ENCODE results near the gene NAA80.

NAA80 gene

DNA sequence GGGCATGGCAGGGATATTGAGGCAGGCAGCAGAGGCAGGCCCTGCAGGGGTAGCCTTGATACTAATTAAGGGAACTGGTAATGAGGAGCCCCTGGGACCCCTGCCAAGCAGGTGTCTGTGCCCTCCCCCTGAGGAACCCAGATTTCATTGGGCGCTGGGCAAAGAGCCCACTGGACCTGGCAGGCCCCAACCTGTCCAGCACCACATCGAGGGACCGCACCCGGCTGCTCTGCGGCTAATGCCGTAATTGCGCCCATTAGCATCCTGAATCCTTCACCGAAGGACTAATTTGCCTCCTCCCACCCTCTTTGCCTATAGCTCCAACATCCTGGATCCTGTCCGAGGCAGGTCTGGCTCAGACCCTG, 44.0 kb downstream of the NAA80 start:
- no peak for DNase-seq (ENCODE audit: low read depth)

DNA sequence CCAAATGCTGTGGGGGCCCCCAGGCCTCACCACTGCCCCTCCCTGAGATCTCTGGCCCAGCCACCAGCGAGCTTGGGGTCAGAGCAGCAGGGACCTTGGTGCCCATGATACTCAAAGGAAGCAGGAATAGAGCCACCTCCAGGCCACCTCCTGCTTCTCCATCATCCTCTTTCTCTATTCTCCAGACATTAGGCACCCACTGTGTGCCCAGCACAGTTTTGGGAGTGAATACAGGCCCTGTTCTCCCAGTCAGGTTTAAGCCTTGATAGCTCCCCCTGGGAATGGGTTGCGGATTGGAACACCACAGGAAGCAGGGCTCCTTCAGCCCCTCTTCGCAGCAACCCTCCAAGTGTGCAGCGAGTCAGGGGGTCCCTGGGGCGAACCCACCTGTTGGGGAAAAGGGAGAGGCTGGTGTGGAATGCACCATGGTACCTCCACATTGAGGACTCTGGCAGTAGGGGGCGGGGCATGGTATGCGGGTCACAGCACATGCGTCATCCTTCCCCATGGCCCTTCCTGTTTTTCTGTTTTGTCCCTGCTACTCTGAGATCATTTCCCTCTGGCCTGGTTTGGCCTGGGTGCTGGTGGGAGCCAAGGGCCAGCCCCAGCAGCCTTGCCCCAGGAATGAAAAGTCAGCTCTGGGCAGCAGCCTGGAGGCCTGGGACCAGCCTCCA, 44.5 kb downstream of the NAA80 start:
- DNase-seq (ENCODE audit: low read depth), result no peak

DNA sequence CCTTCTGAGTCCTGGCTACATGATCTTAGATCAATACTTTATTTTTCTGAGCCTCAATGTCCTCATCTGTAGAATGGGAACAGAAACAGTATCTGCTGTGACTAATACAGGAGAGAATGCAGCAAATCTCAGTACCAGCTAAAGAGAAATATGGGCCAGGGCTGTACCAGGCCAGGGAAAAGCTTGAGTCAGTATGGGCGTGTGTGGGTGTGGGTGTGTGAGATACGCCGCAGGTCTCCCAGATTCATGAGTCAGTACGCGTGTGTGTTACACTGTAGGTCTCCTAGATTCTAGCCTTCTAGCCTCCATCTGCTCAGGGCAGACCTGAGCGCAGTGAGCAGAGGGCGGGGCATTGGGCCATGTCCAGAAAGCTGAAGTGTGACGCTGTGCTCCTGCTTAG, 48.0 kb downstream of the NAA80 start:
- DNase-seq (ENCODE audit: low read depth), result peak; percentile 87

DNA sequence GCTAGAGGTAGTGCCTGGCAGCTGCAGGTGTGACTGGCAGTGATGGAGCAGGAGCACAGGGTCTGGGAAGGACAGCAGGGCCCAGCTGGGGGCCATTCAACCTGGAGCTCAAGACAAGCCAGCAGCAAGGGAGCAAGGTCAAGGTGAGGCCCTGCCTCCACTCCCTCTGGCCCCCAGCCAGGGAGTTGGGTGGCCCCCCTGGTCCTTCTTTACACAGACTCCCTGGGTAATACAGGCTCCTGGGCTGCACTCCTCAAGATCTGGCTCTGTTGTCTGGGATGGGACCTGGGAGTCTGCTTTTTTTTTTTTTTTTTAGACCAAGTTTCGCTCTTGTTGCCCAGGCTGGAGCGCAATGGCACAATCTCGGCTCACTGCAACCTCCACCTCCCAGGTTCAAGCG, 48.7 kb downstream of the NAA80 start:
- no peak for DNase-seq (ENCODE audit: low read depth)

DNA sequence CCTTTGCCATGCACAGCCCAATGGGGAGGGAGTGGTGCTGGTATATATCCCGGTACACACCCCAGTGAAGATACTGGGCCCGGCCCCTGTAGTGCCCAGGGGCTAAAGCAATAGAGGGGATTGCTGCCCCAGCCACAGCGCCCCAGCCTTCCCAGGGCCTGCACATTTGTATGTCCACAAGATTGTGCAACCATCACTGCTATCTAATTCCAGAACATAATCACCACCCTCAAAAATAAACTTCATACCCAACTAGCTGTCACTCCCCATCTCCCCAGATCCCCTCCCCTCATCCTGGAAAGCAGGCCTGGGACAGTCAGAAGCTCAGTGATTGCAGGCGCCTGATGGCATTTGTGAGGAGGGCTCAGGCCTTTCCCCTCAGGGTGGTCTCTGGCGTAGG, 49.7 kb downstream of the NAA80 start:
- DNase-seq (ENCODE audit: low read depth), result no peak

DNA sequence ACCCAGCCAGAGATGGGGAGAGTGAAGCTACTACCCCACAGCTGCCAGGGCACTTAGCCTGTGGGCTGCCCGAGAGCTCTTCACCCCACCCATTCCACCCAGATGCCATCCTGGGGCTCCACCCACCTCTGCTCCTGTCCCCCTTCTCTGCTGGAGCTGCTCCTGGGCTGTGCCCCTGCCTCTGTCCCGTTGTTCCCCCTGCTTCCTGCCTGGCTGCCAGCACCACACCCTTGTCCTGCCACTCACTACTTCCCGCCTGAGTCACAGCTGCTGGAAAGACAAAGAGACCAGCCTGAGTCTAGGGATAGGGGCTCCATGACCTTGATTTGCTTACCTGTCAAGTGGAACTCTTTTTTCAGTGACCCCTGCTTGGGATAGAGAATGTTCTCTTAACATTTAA, 50.8 kb downstream of the NAA80 start:
- no peak for DNase-seq (ENCODE audit: low read depth)

DNA sequence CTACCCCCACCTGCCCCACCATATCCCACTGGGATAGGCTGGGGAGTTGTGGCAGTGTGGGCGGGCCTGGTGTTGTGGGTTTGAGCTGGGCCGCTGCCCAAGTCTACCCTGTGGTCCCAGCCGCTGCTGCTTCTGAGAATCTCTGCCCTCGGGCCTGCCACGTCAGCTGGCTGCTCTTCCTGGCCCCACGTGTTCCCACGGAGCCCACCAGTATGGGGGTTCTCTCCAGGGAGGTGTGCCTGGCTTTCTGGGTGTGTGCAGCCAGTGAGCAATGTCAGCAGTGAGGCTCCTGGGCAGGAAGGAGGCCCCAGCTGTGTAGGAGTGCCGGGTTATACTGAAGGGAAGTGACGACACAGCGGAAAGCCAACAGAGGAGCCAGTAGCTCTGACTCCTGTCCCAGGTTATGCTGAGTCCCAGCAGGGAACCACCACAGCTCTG, 52.7 kb downstream of the NAA80 start:
- peak; percentile 93 for DNase-seq (ENCODE audit: low read depth)

Data from non-pigmented ciliary epithelial cell (primary cell).